Neuronal stem cell (in vitro differentiated cells): ENCODE results near the gene CDH23.

Experiments used
- DNase-seq: peaks from one replicate; pipeline ENCODE4 v3.0.0-alpha.2; 2013; ENCODE audit warnings: low spot score
- H2AFZ ChIP-seq: one replicate; pipeline ENCODE4 v1.6.1; 2013; ENCODE audit warnings: mild to moderate bottlenecking, low read length, inconsistent platforms
- H2AK5ac ChIP-seq: 2 replicates; pipeline ENCODE4 v1.6.1; 2013; ENCODE audit warnings: low read depth, mild to moderate bottlenecking, inconsistent platforms, low read length, moderate library complexity, mixed read lengths
- H2BK120ac ChIP-seq: 2 replicates; pipeline ENCODE4 v1.6.1; 2013; ENCODE audit warnings: low read depth, mild to moderate bottlenecking, inconsistent platforms, low read length, moderate library complexity, mixed read lengths
- H2BK12ac ChIP-seq: one replicate; pipeline ENCODE4 v1.6.1; 2013; ENCODE audit warnings: low read length, inconsistent platforms
- H2BK15ac ChIP-seq: 2 replicates; pipeline ENCODE4 v1.6.1; 2013; ENCODE audit warnings: mild to moderate bottlenecking, low read length, inconsistent platforms, mixed read lengths
- H2BK5ac ChIP-seq: one replicate; pipeline ENCODE4 v1.6.1; 2013; ENCODE audit warnings: inconsistent platforms, mild to moderate bottlenecking, low read length, moderate library complexity
- H3K14ac ChIP-seq: one replicate; pipeline ENCODE4 v1.6.1; 2013; ENCODE audit warnings: low read length, inconsistent platforms
- H3K18ac ChIP-seq: 2 replicates; pipeline ENCODE4 v1.6.1; 2013; ENCODE audit warnings: low read length, inconsistent platforms
- H3K23ac ChIP-seq: 2 replicates; pipeline ENCODE4 v1.6.1; 2013; ENCODE audit warnings: low read depth, mild to moderate bottlenecking, mixed read lengths, low read length, inconsistent platforms; ENCODE audit not compliant: poor library complexity
- H3K27ac ChIP-seq: replicated peaks from 3 replicates; pipeline ENCODE4 v1.5.1; 2013; ENCODE audit warnings: low read length, inconsistent platforms
- H3K27me3 ChIP-seq, 3 experiments: 2 replicates each; pipeline ENCODE4 v1.6.1; 2013; ENCODE audit warnings: low read length in 3 of 3, mild to moderate bottlenecking in 2 of 3, inconsistent platforms in 1 of 3, low read depth in 1 of 3, mixed read lengths in 1 of 3, moderate library complexity in 1 of 3; ENCODE audit not compliant: control insufficient read depth in 3 of 3, insufficient read depth in 3 of 3
- H3K36me3 ChIP-seq, 2 donors: replicated peaks in 1 of 2; 2 replicates each; pipeline ENCODE4 v1.6.1; 2013; ENCODE audit warnings: low read length in 2 of 2; ENCODE audit not compliant: control insufficient read depth in 2 of 2, insufficient read depth in 2 of 2
- H3K4ac ChIP-seq: 2 replicates; pipeline ENCODE4 v1.6.1; 2013; ENCODE audit warnings: inconsistent platforms, mild to moderate bottlenecking, low read length, moderate library complexity
- H3K4me1 ChIP-seq, 2 donors: 1 replicate in 1 of 2; 2 replicates in 1 of 2; pipeline ENCODE4 v1.6.1; 2013; ENCODE audit warnings: low read length in 2 of 2, low read depth in 1 of 2; ENCODE audit not compliant: control insufficient read depth in 2 of 2, insufficient read depth in 1 of 2
- H3K4me2 ChIP-seq: one replicate; pipeline ENCODE4 v1.6.1; 2013; ENCODE audit warnings: mild to moderate bottlenecking, low read length, inconsistent platforms; ENCODE audit not compliant: insufficient read depth, poor library complexity, severe bottlenecking
- H3K4me3 ChIP-seq, 2 donors: 2 replicates each; pipeline ENCODE4 v1.5.1; 2013; ENCODE audit warnings: low read length in 2 of 2, mild to moderate bottlenecking in 2 of 2, inconsistent platforms in 1 of 2, moderate library complexity in 1 of 2
- H3K79me1 ChIP-seq: one replicate; pipeline ENCODE4 v1.6.1; 2013; ENCODE audit warnings: low read depth, mild to moderate bottlenecking, inconsistent platforms, low read length, moderate library complexity
- H3K9ac ChIP-seq: one replicate; pipeline ENCODE4 v1.6.1; 2013; ENCODE audit warnings: mild to moderate bottlenecking, low read depth, low read length, inconsistent platforms; ENCODE audit not compliant: poor library complexity
- H3K9me3 ChIP-seq, 2 donors: replicated peaks in 1 of 2; 2 replicates each; pipeline versions ENCODE3 to v1.6.1; 2013; ENCODE audit warnings: low read length in 2 of 2, mild to moderate bottlenecking in 2 of 2, inconsistent platforms in 1 of 2, low read depth in 1 of 2, mixed read lengths in 1 of 2, moderate library complexity in 1 of 2; ENCODE audit not compliant: control insufficient read depth in 2 of 2, insufficient read depth in 1 of 2
- H4K8ac ChIP-seq: one replicate; pipeline ENCODE4 v1.6.1; 2013; ENCODE audit warnings: low read depth, mild to moderate bottlenecking, inconsistent platforms, low read length, moderate library complexity
- H4K91ac ChIP-seq: one replicate; pipeline ENCODE4 v1.6.1; 2013; ENCODE audit warnings: low read length, low read depth, mild to moderate bottlenecking, inconsistent platforms; ENCODE audit not compliant: poor library complexity
- WGBS, 2 donors: extraction: QIAGEN DNeasy Blood & Tissue Kit; methylation state at CpG; one replicate each; pipeline ENCODE4 v1.1.7; 2013; ENCODE audit warnings: missing lambda C conversion rate in 2 of 2, mixed read lengths in 1 of 2; ENCODE audit not compliant: insufficient read length in 2 of 2, insufficient replicate concordance in 1 of 2; ENCODE audit errors: extremely low coverage in 2 of 2; 5-methylcytosine and 5-hydroxymethylcytosine counted together

CDH23 gene

DNA sequence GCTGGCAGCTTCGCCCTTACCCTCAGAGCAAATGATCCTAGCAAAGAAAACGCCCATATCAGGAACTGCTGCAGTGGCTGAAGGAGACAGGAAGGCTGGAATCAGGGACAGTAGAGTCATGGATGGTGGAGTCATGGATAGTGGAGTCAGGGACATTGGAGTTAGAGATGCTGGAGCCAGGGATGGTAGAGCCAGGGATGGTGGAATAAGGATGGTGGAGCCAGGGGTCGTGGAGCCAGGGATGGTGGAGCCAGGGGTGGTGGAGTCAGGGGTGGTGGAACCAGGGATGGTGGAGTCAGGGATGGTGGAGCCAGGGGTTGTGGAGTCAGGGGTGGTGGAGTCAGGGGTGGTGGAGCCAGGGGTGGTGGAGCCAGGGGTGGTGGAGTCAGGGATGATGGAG lies 291.5 kb downstream of the CDH23 start:
- H4K91ac ChIP-seq, result no peak overlapping the region

DNA sequence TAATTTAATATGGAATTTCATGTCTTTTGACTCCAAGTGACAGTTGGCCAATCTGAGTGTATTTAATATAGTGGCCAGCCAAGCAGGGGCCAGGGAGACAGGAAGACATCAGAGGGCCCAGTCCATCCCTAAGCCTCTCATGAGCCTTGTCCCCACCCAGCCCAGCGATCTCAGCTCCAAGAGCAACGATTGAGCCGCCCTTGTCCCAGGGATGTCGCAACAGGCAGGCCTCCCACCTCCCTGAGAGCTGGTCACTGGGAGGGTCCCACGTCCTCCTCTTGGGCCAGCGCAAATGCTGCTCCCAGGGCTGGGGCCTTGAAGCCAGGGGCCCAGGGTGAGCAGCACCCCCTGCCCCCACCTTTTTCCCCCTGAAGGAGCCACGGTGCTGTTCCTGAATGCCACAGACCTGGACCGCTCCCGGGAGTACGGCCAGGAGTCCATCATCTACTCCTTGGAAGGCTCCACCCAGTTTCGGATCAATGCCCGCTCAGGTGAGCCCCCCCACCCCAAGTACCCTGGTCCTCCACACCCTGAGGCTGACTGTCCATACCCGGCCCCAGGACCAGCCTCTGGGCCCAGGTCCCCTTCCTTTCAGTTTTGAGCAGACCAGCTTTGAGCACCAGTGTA lies 293.5 kb downstream of the CDH23 start:
- Histone ChIP-seq H2AK5ac (peak overlapping the region; percentile 42), H4K91ac (no peak overlapping the region), H3K9ac (no peak overlapping the region), H3K4me3 (no peak overlapping the region), H2BK120ac (no peak overlapping the region), H3K18ac (peak overlapping the region; percentile 74), H3K4ac (no peak overlapping the region), H2BK15ac (peak overlapping the region; percentile 69), H3K79me1 (no peaks in the 10 kb centered on the region), H2AFZ (no peak overlapping the region), H2BK12ac (no peak overlapping the region), H3K4me1 (peaks cover 0 to 14% of the 10 kb centered on the region in 2 donors), H3K4me2 (no peak overlapping the region), H2BK5ac (no peak overlapping the region), H3K27me3 (no peaks in the 10 kb centered on the region), H3K36me3 (no peaks in the 10 kb centered on the region), H4K8ac (no peak overlapping the region), H3K9me3 (no peaks in the 10 kb centered on the region), H3K14ac (no peak overlapping the region), H3K23ac (no peak overlapping the region), H3K27ac (no peak overlapping the region)
- no peak for DNase-seq
- WGBS, 2 donors, result no CpG with 5 or more reads among the region's 13 CpGs

More for the DNA sequence above, 291.5 kb downstream of the CDH23 start:
- DNase-seq, result no peak
- Histone ChIP-seq H3K14ac (no peak overlapping the region), H3K4ac (no peak overlapping the region), H3K23ac (no peak overlapping the region), H2BK5ac (no peak overlapping the region), H2BK120ac (no peak overlapping the region), H2AK5ac (no peak overlapping the region), H2AFZ (no peak overlapping the region), H3K4me1 (peaks cover 0 to 13% of the 10 kb centered on the region in 2 donors), H3K27ac (no peak overlapping the region), H2BK12ac (no peak overlapping the region), H2BK15ac (no peak overlapping the region), H3K4me3 (no peak overlapping the region), H3K27me3 (no peaks in the 10 kb centered on the region), H3K18ac (no peak overlapping the region), H3K9ac (no peak overlapping the region), H3K36me3 (no peaks in the 10 kb centered on the region), H3K9me3 (no peaks in the 10 kb centered on the region), H3K4me2 (no peak overlapping the region), H3K79me1 (no peaks in the 10 kb centered on the region), H4K8ac (no peak overlapping the region)
- no CpG with 5 or more reads among the region's 3 CpGs for WGBS, 2 donors

- Histone ChIP-seq H2AK5ac (peak overlapping the region; percentile 15), H3K36me3 (no peaks in the 10 kb centered on the region), H3K9ac (peak overlapping the region; percentile 13), H2BK12ac (no peak overlapping the region), H2BK5ac (no peak overlapping the region), H3K4me3 (no peak overlapping the region), H4K8ac (no peak overlapping the region), H3K23ac (no peak overlapping the region), H3K4me2 (no peak overlapping the region), H2AFZ (no peak overlapping the region), H3K14ac (no peak overlapping the region), H2BK120ac (no peak overlapping the region), H3K27ac (no peak overlapping the region), H3K4ac (no peak overlapping the region), H4K91ac (no peak overlapping the region), H3K27me3 (no peaks in the 10 kb centered on the region), H3K79me1 (no peaks in the 10 kb centered on the region), H3K9me3 (no peaks in the 10 kb centered on the region), H3K4me1 (peaks cover 0 to 3% of the 10 kb centered on the region in 2 donors), H3K18ac (no peak overlapping the region), H2BK15ac (no peak overlapping the region)
- WGBS, 2 donors, result no CpG with 5 or more reads among the region's 2 CpGs
- no peak for DNase-seq
Observed at GRCh38 chr10:71691405-71691804, 294.7 kb downstream of the CDH23 start.

DNA sequence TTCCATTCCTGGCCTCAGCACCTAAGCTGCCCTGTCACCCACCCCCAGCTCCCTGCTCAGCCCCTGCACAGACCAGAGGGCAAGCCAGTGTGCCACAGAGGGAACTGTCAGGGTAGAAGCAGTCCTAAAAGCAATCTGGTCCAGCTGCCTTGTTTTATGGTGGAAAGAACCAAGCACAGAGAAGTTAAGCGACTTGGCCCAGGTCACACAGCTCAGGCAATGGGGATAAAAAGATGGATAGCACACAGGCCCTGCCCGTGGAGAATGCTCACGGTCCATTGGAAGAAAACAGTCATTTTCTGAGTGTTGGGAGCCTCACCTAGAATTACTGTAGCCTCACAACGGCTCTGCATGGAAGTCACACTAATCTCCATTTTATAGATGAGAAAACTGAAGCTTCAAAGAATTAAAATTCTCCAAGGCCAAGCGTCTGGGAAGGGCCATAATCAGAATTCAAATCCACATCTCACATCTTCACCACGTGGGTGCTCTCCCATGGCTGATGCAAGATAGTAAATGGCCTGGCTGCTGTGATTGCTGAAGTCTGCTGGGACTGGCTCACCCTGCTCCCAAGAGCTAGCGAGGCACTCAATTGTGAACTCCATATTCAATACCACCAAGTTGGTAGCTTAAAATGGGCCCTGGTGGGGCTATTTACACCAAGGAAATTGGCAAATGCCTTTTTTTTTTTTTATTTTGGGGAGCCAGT lies 296.0 kb downstream of the CDH23 start:
- WGBS, 2 donors, result no CpG with 5 or more reads among the region's 7 CpGs
- Histone ChIP-seq H2AFZ (no peak overlapping the region), H3K27me3 (no peaks in the 10 kb centered on the region), H3K36me3 (no peaks in the 10 kb centered on the region), H4K8ac (no peak overlapping the region), H2BK5ac (no peak overlapping the region), H2AK5ac (no peak overlapping the region), H3K4ac (no peak overlapping the region), H2BK120ac (no peak overlapping the region), H3K23ac (no peak overlapping the region), H3K4me3 (no peak overlapping the region), H3K79me1 (no peaks in the 10 kb centered on the region), H3K18ac (peak overlapping the region; percentile 31), H3K14ac (no peak overlapping the region), H3K27ac (no peak overlapping the region), H3K9me3 (no peaks in the 10 kb centered on the region), H3K4me1 (peaks cover 0 to 3% of the 10 kb centered on the region in 2 donors), H3K4me2 (no peak overlapping the region), H2BK12ac (no peak overlapping the region), H2BK15ac (no peak overlapping the region), H4K91ac (no peak overlapping the region), H3K9ac (no peak overlapping the region)
- no peak for DNase-seq
